ENCODE data around the gene SETDB1.

Gene SETDB1

GRCh38 chr1:150976879-150977694, 50.9 kb downstream of the SETDB1 start:
- no peak for FAIRE-seq

- FAIRE-seq = peak; percentile 82
These were observed 53.2 kb downstream of the SETDB1 start for GRCh38 chr1:150979092-150980056.

- FAIRE-seq = no peak
These were observed 55.1 kb downstream of the SETDB1 start for GRCh38 chr1:150981177-150981804.

- FAIRE-seq = no peak
These were observed 55.9 kb downstream of the SETDB1 start, which contains the start of gene ANXA9 for GRCh38 chr1:150981805-150982712. TSS of gene ANXA9 (plus strand) at chr1:150982292. CDS start at chr1:150983106, 814 bp downstream.

GRCh38 chr1:150985179-150985825, 59.1 kb downstream of the SETDB1 start:
- FAIRE-seq = no peak

GRCh38 chr1:150987924-150988323, 61.8 kb downstream of the SETDB1 start:
- FAIRE-seq = no peak

GRCh38 chr1:150992626-150993025, 66.5 kb downstream of the SETDB1 start:
- no peak for FAIRE-seq

- no peak for FAIRE-seq
These were observed 68.1 kb downstream of the SETDB1 start for GRCh38 chr1:150994248-150994647.

- no peak for FAIRE-seq
These were observed 69.3 kb downstream of the SETDB1 start for GRCh38 chr1:150995460-150995859.

GRCh38 chr1:150995896-150996295, 69.7 kb downstream of the SETDB1 start:
- FAIRE-seq = no peak

GRCh38 chr1:150997126-150997872, 71.1 kb downstream of the SETDB1 start:
- no peak for FAIRE-seq

- FAIRE-seq = no peak
These were observed 71.8 kb downstream of the SETDB1 start for GRCh38 chr1:150997949-150998348.

GRCh38 chr1:150999051-150999674, 73.0 kb downstream of the SETDB1 start:
- FAIRE-seq = no peak

- FAIRE-seq = no peak
These were observed 73.8 kb downstream of the SETDB1 start for GRCh38 chr1:150999926-151000325.

GRCh38 chr1:151000408-151000807, 74.2 kb downstream of the SETDB1 start:
- FAIRE-seq = no peak

- FAIRE-seq = no peak
These were observed 75.4 kb downstream of the SETDB1 start for GRCh38 chr1:151001602-151002001.

GRCh38 chr1:151002051-151002450, 75.9 kb downstream of the SETDB1 start:
- no peak for FAIRE-seq

GRCh38 chr1:151002611-151003010, 76.4 kb downstream of the SETDB1 start:
- no peak for FAIRE-seq

GRCh38 chr1:151003180-151003579, 77.0 kb downstream of the SETDB1 start:
- FAIRE-seq = no peak

- no peak for FAIRE-seq
These were observed 79.7 kb downstream of the SETDB1 start for GRCh38 chr1:151005729-151006319.
